Neutrophil (primary cell): ENCODE measurements around the gene PMVK.

Experiments
- H3K27ac ChIP-seq: fragments of 200-600 bp; sonication (generic); 2 replicates; pipeline ENCODE4 v1.5.1; 2016; ENCODE audit warnings: mild to moderate bottlenecking, moderate library complexity
- H3K27me3 ChIP-seq: fragments of 200-600 bp; sonication (generic); 2 replicates; pipeline ENCODE4 v1.6.0; 2016; ENCODE audit warnings: mild to moderate bottlenecking
- H3K36me3 ChIP-seq: fragments of 200-600 bp; sonication (generic); 2 replicates; pipeline ENCODE4 v1.5.1; 2017
- H3K4me1 ChIP-seq, 2 experiments: fragments of 200-600 bp in 1 of 2; sonication (generic) in 1 of 2; 1 replicate in 1 of 2; 2 replicates in 1 of 2; pipeline versions ENCODE4 v1.5.1 to v1.6.1; 2013 to 2016; ENCODE audit warnings: low read depth in 1 of 2, low read length in 1 of 2, mild to moderate bottlenecking in 1 of 2, moderate library complexity in 1 of 2; ENCODE audit not compliant: control insufficient read depth in 1 of 2, insufficient read depth in 1 of 2
- H3K4me3 ChIP-seq, 2 experiments: fragments of 200-600 bp in 1 of 2; sonication (generic) in 1 of 2; 1 replicate in 1 of 2; 2 replicates in 1 of 2; pipeline ENCODE4 v1.5.1; 2013 to 2016; ENCODE audit warnings: low read depth in 1 of 2, low read length in 1 of 2, mild to moderate bottlenecking in 1 of 2, moderate library complexity in 1 of 2
- H3K9me3 ChIP-seq: fragments of 200-600 bp; sonication (generic); 2 replicates; pipeline ENCODE4 v1.5.1; 2016
- TF ChIP-seq, protein P1 (sequence below): fragments of 200-600 bp; sonication (generic); IDR thresholded peaks from 2 replicates; pipeline ENCODE4 v1.5.1; 2016; ENCODE audit warnings: antibody characterized with exemption

The PMVK gene

DNA sequence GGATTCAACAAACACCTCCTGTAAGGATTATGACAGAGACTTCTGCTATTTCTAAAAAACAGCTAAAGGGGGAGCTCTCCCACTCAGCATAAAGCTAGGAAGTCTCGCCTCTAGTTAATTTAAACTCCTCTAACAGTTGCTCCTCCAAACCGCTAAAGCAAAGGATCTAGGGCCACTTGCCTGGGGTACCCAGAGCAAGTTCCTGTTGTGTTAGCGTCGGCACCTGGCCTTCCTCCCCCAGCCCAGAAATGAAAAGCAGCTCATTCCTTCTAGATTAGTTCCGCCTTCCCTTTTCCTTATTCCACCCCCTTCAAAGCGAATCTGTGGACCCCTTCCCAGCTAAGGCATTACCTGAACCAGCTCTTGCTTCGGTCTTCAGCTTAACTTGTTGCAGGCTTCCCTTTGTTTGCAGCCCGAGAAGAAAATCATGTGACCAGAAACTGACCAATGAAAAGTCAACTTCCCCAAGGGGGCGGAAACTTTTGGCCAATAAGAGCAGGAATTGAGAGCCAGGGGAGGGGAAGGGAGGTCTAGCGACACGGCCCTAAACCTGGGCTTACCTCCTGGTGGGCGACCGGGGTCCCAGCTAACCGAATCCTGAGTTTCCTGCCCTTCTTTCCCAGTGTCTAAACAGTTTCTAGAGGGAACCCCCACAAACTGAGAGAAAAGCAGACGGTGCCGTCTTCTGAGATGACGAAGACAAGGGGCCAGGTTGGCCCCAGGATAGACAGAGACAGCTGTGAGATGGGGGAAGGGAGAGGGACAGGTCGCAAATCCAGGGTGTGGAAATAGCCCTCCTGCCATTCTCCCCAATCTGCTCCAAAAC lies 19.4 kb upstream of the PMVK start, which contains the start of gene PBXIP1:
Gene PBXIP1, minus strand, starts transcription at position 382 of the 826 bp plus-strand sequence. CDS start 2,378 bp downstream, outside the sequence.
- peak within 1 kb of the TSS; percentile 78 to 83 for H3K4me3 ChIP-seq
- TF ChIP-seq, protein P1, sequence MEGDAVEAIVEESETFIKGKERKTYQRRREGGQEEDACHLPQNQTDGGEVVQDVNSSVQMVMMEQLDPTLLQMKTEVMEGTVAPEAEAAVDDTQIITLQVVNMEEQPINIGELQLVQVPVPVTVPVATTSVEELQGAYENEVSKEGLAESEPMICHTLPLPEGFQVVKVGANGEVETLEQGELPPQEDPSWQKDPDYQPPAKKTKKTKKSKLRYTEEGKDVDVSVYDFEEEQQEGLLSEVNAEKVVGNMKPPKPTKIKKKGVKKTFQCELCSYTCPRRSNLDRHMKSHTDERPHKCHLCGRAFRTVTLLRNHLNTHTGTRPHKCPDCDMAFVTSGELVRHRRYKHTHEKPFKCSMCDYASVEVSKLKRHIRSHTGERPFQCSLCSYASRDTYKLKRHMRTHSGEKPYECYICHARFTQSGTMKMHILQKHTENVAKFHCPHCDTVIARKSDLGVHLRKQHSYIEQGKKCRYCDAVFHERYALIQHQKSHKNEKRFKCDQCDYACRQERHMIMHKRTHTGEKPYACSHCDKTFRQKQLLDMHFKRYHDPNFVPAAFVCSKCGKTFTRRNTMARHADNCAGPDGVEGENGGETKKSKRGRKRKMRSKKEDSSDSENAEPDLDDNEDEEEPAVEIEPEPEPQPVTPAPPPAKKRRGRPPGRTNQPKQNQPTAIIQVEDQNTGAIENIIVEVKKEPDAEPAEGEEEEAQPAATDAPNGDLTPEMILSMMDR = peak; percentile 14
- peaks cover 21% of the 10 kb centered on the region for H3K36me3 ChIP-seq
- H3K9me3 ChIP-seq = no peaks in the 10 kb centered on the region
- H3K4me1 ChIP-seq = peaks cover 53 to 62% of the 10 kb centered on the region in 2 experiments
- H3K27ac ChIP-seq = peak within 1 kb of the TSS; percentile 95
- no peaks in the 10 kb centered on the region for H3K27me3 ChIP-seq

DNA sequence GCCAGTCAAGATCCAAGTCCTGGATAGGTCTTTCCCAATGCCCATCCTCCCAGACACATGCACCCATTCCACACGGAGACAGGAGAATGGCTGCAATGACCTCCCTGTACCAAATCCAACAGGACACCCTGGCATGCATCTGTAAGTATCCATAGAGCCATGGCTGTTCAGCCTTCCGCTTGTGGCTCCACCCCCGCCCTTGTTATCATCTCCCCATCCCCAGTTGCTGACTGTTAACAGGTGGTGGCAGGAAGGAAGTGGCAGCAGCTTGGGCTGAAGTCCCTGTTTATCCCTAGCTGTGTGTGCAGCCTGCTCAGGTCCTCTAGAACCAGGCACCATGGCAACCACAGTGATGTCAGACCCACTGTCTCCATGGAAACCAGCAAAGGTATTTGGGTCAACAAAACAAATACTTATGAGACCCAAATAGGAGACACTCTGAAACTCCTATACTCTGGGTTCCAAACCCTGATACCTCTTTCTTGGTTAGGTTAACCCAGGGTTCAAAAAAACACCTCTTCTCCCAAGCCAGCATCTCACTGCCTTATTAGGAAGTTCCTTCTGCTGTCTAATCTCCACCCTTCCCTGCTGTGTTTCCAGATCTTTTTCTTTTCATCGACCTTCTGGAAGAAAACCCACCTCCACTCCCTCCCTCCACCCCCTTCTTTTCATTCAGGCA lies 18.7 kb upstream of the PMVK start:
- H3K4me3 ChIP-seq = peak overlapping the region; percentile 78 to 83
- peaks cover 45 to 54% of the 10 kb centered on the region in 2 experiments for H3K4me1 ChIP-seq
- peaks cover 28% of the 10 kb centered on the region for H3K36me3 ChIP-seq
- H3K27me3 ChIP-seq = no peaks in the 10 kb centered on the region
- H3K27ac ChIP-seq = peak overlapping the region; percentile 95
- TF ChIP-seq, protein P1 = no peak
- H3K9me3 ChIP-seq = no peaks in the 10 kb centered on the region

DNA sequence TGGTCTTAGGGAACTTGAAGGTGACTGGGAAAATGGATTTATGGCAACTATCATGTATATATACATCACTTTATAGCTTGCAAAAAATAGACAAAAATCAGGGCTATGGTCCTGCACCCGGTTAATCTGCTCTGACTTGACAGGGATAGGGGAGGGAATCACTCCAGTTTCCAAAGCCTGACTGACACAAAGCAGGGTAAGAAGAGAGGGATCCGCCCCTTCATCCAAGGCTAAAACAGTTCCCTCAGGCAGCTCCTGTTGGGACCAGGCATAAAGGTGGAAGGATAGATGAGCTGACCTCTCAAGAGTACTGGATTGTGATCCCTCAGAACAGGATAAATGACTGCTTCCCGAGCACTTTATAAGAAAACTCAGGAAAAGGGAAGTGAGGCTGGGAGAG lies 18.0 kb upstream of the PMVK start:
- Histone ChIP-seq H3K36me3 (peaks cover 33% of the 10 kb centered on the region), H3K9me3 (no peaks in the 10 kb centered on the region), H3K4me1 (peaks cover 43 to 53% of the 10 kb centered on the region in 2 experiments), H3K4me3 (peak overlapping the region; percentile 78 to 83), H3K27me3 (no peaks in the 10 kb centered on the region), H3K27ac (peak overlapping the region; percentile 95)
- TF ChIP-seq, protein P1 = no peak

DNA sequence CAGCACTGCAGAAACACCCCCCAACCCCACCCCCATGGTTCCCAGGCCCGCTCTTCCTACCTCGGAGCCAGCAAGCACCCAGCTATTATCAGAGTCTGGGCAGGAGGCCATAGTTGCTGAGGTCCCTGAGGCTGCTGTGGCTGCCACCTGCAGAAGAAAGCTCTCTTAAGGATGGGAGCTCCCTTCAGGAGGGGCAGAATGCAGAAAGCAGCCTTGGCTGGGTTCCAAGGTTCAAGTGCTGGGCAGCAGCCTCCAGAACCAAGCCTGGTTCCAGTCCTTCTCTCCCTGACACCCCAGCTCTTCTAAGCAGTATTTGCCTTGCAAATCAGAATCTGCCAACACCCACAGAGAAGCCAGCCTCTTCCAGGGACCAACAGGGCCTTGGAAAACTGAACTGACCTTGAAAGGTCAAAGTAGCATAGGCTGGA lies 17.1 kb upstream of the PMVK start:
- H3K36me3 ChIP-seq = peaks cover 34% of the 10 kb centered on the region

DNA sequence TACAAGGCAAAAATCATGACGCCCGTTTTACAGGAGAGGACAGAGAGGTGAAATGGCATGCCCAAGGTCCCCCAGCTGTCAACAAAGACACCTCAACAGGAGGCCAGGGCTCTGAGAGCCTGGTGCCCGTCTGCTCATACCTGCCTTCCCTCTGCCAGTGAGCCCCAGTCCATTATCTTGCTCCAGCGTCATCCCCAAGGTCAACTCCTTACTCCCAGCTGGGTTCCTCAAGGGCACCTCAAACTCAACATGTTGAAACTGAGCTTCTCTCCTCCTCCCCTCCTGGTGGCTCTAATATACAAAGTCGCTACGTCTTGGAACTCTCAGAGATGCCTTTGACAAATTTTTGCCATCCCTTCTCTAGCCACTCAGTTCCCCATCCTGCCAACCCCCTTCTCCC lies 16.1 kb upstream of the PMVK start:
- H3K27ac ChIP-seq = no peak overlapping the region
- peaks cover 43 to 53% of the 10 kb centered on the region in 2 experiments for H3K4me1 ChIP-seq
- TF ChIP-seq, protein P1 = no peak
- H3K36me3 ChIP-seq = peaks cover 40% of the 10 kb centered on the region
- no peaks in the 10 kb centered on the region for H3K27me3 ChIP-seq
- no peak overlapping the region for H3K4me3 ChIP-seq
- no peaks in the 10 kb centered on the region for H3K9me3 ChIP-seq

More for the DNA sequence above, 17.1 kb upstream of the PMVK start:
- Histone ChIP-seq H3K4me1 (peaks cover 43 to 53% of the 10 kb centered on the region in 2 experiments), H3K27me3 (no peaks in the 10 kb centered on the region), H3K4me3 (no peak overlapping the region), H3K27ac (peak overlapping the region; percentile 95), H3K9me3 (no peaks in the 10 kb centered on the region)
- TF ChIP-seq, protein P1 = no peak
